HG03108 (cell line): ENCODE measurements around the gene MANSC1.

Experiments
- ATAC-seq: cut with Tn5 transposase; IDR thresholded peaks from one replicate; pipeline ENCODE4 v1.9.1; 2021; ENCODE audit warnings: moderate library complexity; ENCODE audit not compliant: unreplicated experiment

The MANSC1 gene

GRCh38 chr12:12349711-12350665 is at the start of gene MANSC1:
Gene MANSC1, minus strand, starts transcription at chr12:12350242. Its CDS starts 6,928 bp downstream, at chr12:12343314.
- ATAC-seq, result no peak

- no peak for ATAC-seq
Measured at GRCh38 chr12:12399161-12399560, 49.1 kb upstream of the MANSC1 start.

- no peak for ATAC-seq
Measured at GRCh38 chr12:12398026-12398859, 48.2 kb upstream of the MANSC1 start.

GRCh38 chr12:12397184-12397583 is 47.1 kb upstream of the MANSC1 start:
- no peak for ATAC-seq

GRCh38 chr12:12396694-12397093 is 46.7 kb upstream of the MANSC1 start:
- no peak for ATAC-seq

GRCh38 chr12:12393171-12393570 is 43.1 kb upstream of the MANSC1 start:
- no peak for ATAC-seq

GRCh38 chr12:12392413-12392812 is 42.4 kb upstream of the MANSC1 start:
- no peak for ATAC-seq

- ATAC-seq, result no peak
Measured at GRCh38 chr12:12387501-12387900, 37.5 kb upstream of the MANSC1 start.

GRCh38 chr12:12384571-12385340 is 34.7 kb upstream of the MANSC1 start:
- no peak for ATAC-seq

- no peak for ATAC-seq
Measured at GRCh38 chr12:12381982-12382381, 31.9 kb upstream of the MANSC1 start.

GRCh38 chr12:12380949-12381593 is 31.0 kb upstream of the MANSC1 start:
- ATAC-seq, result no peak

GRCh38 chr12:12379831-12380730 is 30.0 kb upstream of the MANSC1 start:
- no peak for ATAC-seq

- ATAC-seq, result no peak
Measured at GRCh38 chr12:12378616-12379015, 28.6 kb upstream of the MANSC1 start.

GRCh38 chr12:12376646-12377448 is 26.8 kb upstream of the MANSC1 start:
- ATAC-seq, result peak; percentile 73

- ATAC-seq, result no peak
Measured at GRCh38 chr12:12372946-12373722, 23.1 kb upstream of the MANSC1 start.

GRCh38 chr12:12367482-12367998 is 17.5 kb upstream of the MANSC1 start:
- no peak for ATAC-seq

GRCh38 chr12:12366701-12367481 is 16.8 kb upstream of the MANSC1 start:
- ATAC-seq, result no peak
